GM21528 (cell line): Measurements from ENCODE around the gene DUSP7.

ENCODE experiments used
- ATAC-seq: cut with Tn5 transposase; IDR thresholded peaks from one replicate; pipeline ENCODE4 v1.9.1; 2021; ENCODE audit warnings: mild to moderate bottlenecking, moderate library complexity; ENCODE audit not compliant: unreplicated experiment, low FRiP score

The DUSP7 gene

GRCh38 chr3:52086976-52087663 is 30.7 kb upstream of the DUSP7 start:
- no peak for ATAC-seq

- no peak for ATAC-seq
These were observed 30.1 kb upstream of the DUSP7 start for GRCh38 chr3:52086461-52086860.

DNA sequence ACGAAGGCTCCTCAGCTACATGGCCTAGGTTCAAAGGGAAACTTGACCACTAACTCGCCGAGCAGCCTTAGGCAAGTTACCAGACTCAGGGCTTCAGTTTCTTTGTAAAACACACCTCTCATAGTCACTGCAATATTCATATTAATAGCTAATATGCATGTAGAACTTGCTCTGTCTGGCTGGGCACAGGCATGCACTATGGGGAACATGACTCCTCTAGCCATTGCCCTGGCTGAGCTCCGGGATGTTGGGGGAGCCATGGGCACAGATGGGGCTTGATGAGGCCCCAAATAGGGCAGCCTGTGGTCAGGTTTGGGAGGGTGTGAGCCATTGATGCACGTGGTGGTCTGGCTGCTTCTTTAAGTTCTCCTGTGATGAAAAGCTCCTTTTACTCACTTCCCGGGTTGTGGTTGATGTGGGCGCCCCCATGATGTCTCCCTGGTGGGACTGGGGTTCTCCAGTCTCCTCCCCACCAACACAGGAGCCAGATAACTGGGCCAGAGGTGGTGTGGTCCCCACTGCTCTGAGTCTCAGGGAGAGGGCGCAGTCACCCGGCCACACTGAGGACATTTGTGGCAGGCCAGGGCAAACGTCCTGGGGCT is 29.4 kb upstream of the DUSP7 start:
- ATAC-seq = no peak

DNA sequence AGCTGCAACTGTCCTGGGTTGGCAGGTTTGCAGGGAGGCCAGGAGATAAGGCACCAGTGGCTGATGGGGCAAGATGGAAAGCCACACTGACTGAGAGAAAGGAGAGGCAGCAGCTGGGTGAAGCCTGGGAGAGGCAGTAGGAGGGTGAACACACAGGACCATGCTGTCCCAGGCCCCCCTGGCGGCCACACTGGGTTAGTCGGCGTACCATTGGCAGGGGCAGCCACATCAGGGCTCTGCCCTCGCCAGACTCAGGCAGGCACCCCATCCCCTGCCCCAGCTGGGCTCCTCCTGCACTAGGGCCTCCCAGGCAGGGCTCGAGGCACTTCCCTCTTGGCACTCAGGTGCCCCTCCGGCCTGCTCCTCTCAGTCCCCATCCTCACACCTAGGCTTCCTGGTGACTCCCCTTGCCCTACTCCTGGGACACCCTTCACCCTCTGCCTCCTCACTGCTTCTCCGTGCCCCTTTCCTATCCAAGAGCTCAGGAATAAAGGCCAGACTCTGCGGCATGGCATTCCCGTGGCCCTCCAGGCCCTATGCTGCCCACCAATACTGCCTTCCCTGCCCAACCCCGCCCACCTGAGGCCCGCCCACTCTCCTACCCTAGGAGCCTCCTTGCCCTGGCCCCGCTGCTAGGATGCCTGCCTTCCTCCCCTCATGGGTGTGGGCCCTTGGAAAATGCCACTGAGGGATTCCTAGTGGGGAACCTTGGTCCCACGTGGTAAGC is 28.7 kb upstream of the DUSP7 start:
- no peak for ATAC-seq

GRCh38 chr3:52084216-52084945 is 28.0 kb upstream of the DUSP7 start:
- no peak for ATAC-seq

GRCh38 chr3:52083556-52084087 is 27.3 kb upstream of the DUSP7 start:
- no peak for ATAC-seq

GRCh38 chr3:52082951-52083350 is 26.6 kb upstream of the DUSP7 start:
- no peak for ATAC-seq

DNA sequence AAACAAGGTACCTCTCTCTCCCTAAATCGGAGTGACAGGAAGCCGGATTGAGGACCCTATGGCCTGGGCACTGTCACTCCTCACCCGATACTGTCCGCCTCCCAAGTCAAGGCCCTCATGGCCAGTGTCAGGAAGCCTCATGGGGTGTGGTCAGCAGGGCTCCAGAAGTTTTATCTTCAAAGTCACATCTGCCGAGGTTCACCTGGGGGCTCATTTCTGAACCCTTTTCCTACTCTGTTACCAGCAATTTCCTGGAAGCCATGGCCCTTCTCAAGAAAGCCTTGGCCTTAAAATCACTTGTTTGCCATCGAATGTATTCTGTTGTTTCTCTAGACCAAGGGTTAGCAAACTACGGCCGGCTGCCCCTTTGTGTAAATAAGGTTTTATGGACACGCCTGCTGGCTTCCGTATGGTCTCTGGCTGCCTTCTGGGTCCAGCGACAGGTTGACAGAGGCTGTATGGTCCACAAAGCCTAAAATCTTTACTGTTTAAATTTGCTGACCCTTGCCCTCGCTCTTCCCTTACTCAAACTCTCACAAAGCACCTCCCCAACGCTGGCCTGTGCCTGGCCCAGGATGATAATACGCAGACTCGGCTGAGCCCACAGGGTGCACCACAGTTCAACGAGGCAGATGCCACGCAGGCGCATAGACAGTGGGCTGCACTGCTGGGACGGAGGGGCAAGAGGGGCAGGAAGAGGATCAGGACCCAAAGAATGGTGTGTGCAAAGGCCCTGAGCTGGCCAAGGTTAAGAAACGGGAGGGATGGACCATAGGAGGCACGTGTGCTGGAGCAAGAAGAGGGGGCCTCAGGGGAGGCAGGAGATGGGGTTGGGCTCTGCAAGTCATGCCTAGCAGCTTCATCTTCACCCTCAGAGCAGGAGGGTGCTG is 24.7 kb upstream of the DUSP7 start:
- no peak for ATAC-seq

GRCh38 chr3:52079958-52080357 is 23.6 kb upstream of the DUSP7 start:
- ATAC-seq = no peak

DNA sequence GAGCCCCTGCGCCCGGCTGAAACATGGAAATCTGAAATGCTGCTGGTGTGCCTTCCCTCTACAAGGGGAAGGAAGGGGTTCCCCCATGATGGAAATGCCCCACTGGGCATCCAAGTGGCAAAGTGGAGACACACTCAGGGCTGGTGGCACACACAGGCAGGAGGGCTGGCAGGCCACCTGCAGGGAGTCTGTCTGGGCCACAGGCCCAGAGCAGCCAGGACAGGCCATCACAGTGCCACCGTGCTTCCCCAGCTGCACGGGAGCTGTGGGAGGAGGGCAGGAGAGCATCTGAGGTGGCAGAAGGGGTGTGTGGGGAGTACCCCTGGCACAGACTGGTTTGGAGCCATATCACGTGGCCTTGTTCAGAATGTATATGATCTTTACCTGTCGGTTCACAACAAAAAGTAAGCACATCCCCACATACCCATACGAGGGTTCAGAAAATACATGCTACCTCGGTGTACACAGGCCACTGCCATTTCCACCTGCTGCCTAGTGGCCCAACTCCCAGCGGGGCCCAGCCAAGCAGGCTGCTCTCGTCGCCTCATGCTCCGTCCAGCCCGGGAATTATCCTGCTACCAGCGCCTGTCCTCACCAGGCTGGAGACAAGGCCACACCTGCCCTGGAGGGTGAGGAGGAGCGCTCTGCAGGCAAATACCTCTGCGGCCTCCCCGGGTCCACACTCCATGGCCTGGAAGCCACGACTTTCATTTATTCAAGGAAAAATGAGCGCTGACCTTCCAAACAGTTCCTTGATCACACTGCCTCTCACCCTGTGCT is 22.6 kb upstream of the DUSP7 start:
- no peak for ATAC-seq

GRCh38 chr3:52077925-52078324 is 21.6 kb upstream of the DUSP7 start:
- no peak for ATAC-seq

DNA sequence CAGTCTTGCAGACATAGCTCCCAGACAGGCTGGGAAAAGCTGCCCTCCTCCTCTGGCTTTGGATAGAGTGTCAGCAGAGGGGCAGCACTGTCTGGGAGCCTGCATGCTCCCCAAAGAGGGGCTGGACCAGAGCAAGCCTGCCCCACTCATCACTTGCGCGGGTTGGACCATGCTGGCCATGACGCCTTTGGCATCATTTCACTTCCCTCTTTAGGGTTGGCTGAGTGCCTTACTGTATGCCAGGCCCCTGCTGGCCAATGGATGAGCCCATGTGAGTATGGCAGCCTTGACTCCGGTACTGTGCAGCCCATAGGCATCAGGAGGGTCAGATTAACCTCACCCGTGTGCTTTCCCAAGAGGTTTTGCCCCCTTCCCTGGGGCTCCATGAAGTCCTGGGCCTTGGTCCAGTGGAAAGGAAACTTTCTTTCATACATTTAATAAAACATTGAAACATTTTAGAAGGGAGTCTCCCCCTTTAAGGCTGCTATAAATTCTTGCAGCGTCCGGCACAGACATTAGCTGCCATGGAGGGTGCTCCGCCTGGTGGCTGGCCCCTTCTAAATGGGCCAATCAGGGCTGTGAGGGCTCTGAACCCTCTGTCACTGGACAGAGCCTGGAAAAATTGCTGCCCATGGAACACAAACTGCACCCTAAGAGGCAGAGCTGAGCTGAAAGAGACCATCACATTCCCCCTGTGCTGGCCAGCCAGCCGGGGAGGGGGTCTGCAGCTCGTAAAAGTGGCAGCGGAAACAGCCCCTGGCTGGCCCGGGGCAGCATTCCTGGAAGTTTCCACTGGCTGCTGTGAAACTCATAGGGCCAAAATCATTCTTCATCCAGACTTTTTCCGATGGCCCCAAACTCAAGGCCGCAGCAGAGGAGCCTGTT is 20.8 kb upstream of the DUSP7 start:
- no peak for ATAC-seq

GRCh38 chr3:52073490-52073889 is 17.1 kb upstream of the DUSP7 start:
- no peak for ATAC-seq

DNA sequence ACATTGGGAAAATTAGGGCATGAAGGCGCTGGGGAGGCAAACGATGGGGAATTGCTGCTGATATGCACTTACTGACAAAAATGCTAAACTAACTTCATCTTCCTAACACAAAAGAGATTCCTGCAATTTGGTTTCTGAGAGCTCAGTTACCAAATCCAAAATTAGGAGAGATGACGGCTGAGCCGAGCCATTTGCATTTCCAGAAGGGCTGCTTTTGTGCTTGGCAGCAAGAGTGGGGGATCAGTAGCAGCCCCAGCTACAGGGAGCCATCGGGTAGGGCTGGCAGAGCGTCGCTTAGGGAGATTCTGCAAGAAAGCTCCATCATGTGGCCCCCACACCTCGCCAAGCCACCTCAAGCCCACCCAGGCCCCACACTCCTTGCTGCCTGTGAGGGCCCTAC is 16.1 kb upstream of the DUSP7 start:
- no peak for ATAC-seq

GRCh38 chr3:52072020-52072419 is 15.6 kb upstream of the DUSP7 start:
- ATAC-seq = no peak

- ATAC-seq = no peak
These were observed 14.6 kb upstream of the DUSP7 start for GRCh38 chr3:52070724-52071621.

DNA sequence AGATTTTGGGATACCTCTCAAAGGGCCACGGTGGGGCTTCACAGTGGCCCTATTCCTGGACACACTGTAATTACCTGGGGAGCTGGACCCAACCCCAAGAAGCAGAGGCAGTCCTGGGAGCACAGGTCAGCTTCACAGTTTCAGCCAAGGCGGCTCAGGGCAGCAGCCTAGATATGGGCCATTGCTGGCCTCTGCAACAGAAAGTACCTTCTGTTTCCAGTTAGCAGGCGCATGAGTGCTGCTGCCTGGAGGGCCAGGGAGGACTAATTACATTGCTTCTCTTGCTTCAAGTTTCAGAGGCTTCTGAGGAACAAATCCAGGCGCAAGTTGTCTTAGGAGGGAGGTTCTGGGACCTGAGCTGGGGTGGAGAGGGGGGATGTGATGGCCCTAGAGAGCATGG is 13.5 kb upstream of the DUSP7 start:
- ATAC-seq = no peak
